Tibial artery (tissue), 4 donors: ENCODE results near the gene UPF2.
A peak's percentile ranks its signal among the peaks of the same experiment; 100 is the strongest.

Experiments
- DNase-seq, 2 donors: peaks; one replicate each; pipeline ENCODE4 v3.0.0-alpha.2; 2019
- H3K27ac ChIP-seq, 2 donors: fragments of 200-600 bp; sonication (generic) in 1 of 2; 1 replicate in 1 of 2; 2 replicates in 1 of 2; pipeline ENCODE4 v1.5.1; 2018 to 2019; ENCODE audit warnings: mild to moderate bottlenecking in 1 of 2
- H3K27me3 ChIP-seq, 2 donors: fragments of 200-600 bp; sonication (generic) in 1 of 2; one replicate each; pipeline versions ENCODE4 v1.5.1 to v1.6.0; 2016 to 2019
- H3K36me3 ChIP-seq, 3 donors: fragments of 200-600 bp; sonication (generic) in 2 of 3; one replicate each; pipeline ENCODE4 v1.5.1; 2016 to 2019; ENCODE audit warnings: mild to moderate bottlenecking in 2 of 3
- H3K4me1 ChIP-seq, 4 donors: fragments of 200-600 bp; sonication (generic) in 2 of 4; 1 replicate in 3 of 4; 2 replicates in 1 of 4; pipeline ENCODE4 v1.5.1; 2016 to 2019
- H3K4me3 ChIP-seq, 2 donors: fragments of 200-600 bp; sonication (generic) in 1 of 2; 1 replicate in 1 of 2; 2 replicates in 1 of 2; pipeline ENCODE4 v1.5.1; 2018 to 2019; ENCODE audit warnings: mild to moderate bottlenecking in 2 of 2
- H3K9me3 ChIP-seq, 3 donors: fragments of 200-600 bp; sonication (generic) in 1 of 3; one replicate each; pipeline ENCODE4 v1.5.1; 2016 to 2019
- CTCF ChIP-seq, 2 experiments: fragments of 200-600 bp in 1 of 2; fragments of 450-650 bp in 1 of 2; IDR thresholded peaks; one replicate each; pipeline ENCODE4 v1.5.1; 2017 to 2019; ENCODE audit warnings: antibody characterized with exemption in 2 of 2, mild to moderate bottlenecking in 1 of 2, moderate library complexity in 1 of 2
- intact Hi-C: fragments of 100-400 bp; cut with DNase I; formaldehyde crosslinking; loops from one replicate; pipeline ENCODE4 v1.15.0; 2023; ENCODE audit warnings: low total_unique reads

UPF2 gene

GRCh38 chr10:11927746-11928145 lies 114.9 kb downstream of the UPF2 start:
- no peak overlapping the region for H3K4me3 ChIP-seq
- H3K27ac ChIP-seq, result no peak overlapping the region
- no peaks in the 10 kb centered on the region for H3K4me1 ChIP-seq
- intact Hi-C loops, result no loop called here
- H3K9me3 ChIP-seq, result no peaks in the 10 kb centered on the region
- no peak for DNase-seq
- no peak for TF ChIP-seq CTCF (IDR thresholded peaks at IDR 0.05)
- no peaks in the 10 kb centered on the region for H3K27me3 ChIP-seq
- peaks cover 61 to 89% (median 62%) of the 10 kb centered on the region in 3 donors for H3K36me3 ChIP-seq

GRCh38 chr10:11921800-11922392 lies 120.7 kb downstream of the UPF2 start:
- Histone ChIP-seq H3K4me3 (no peak overlapping the region), H3K36me3 (peaks cover 38 to 73% (median 50%) of the 10 kb centered on the region in 3 donors), H3K4me1 (no peaks in the 10 kb centered on the region), H3K9me3 (no peaks in the 10 kb centered on the region), H3K27ac (no peak overlapping the region), H3K27me3 (no peaks in the 10 kb centered on the region)
- intact Hi-C loops, result no loop called here
- no peak for DNase-seq
- no peak for TF ChIP-seq CTCF (IDR thresholded peaks at IDR 0.05)

GRCh38 chr10:11919271-11919670 lies 123.3 kb downstream of the UPF2 start:
- Histone ChIP-seq H3K4me3 (no peak overlapping the region), H3K4me1 (no peaks in the 10 kb centered on the region), H3K36me3 (peaks cover 27 to 48% (median 34%) of the 10 kb centered on the region in 3 donors), H3K27me3 (no peaks in the 10 kb centered on the region), H3K9me3 (no peaks in the 10 kb centered on the region), H3K27ac (no peak overlapping the region)
- intact Hi-C loops, result no loop called here
- no peak for TF ChIP-seq CTCF (IDR thresholded peaks at IDR 0.05)
- no peak for DNase-seq

- H3K4me1 ChIP-seq, result no peaks in the 10 kb centered on the region
- H3K36me3 ChIP-seq, result peaks cover 27 to 42% (median 31%) of the 10 kb centered on the region in 3 donors
- no peaks in the 10 kb centered on the region for H3K9me3 ChIP-seq
- DNase-seq, result no peak
- no peak overlapping the region for H3K27ac ChIP-seq
- H3K27me3 ChIP-seq, result no peaks in the 10 kb centered on the region
- intact Hi-C loops, result no loop called here
- no peak overlapping the region for H3K4me3 ChIP-seq
- TF ChIP-seq CTCF (IDR thresholded peaks at IDR 0.05), result no peak
Measured at GRCh38 chr10:11918384-11918783, 124.2 kb downstream of the UPF2 start.

- no peak for TF ChIP-seq CTCF (IDR thresholded peaks at IDR 0.05)
- peak in 1 of 2 donors; percentile 45 for DNase-seq
- intact Hi-C loops, result no loop called here
Measured at GRCh38 chr10:11913079-11913641, 129.4 kb downstream of the UPF2 start.

More at GRCh38 chr10:11913079-11913641, 129.4 kb downstream of the UPF2 start:
- no peaks in the 10 kb centered on the region for H3K9me3 ChIP-seq
- no peaks in the 10 kb centered on the region for H3K27me3 ChIP-seq
- H3K4me1 ChIP-seq, result no peaks in the 10 kb centered on the region
- no peak overlapping the region for H3K27ac ChIP-seq
- H3K4me3 ChIP-seq, result no peak overlapping the region
- H3K36me3 ChIP-seq, result no peaks in the 10 kb centered on the region
